SK-N-SH treated with all-trans-retinoic acid at 6 μM for 48 hours (cell line): ENCODE data around the gene MEOX1.

Experiments used
- ATAC-seq: fragments of 200-7000 bp; cut with Tn5 transposase; 3 replicates; pipeline ENCODE4 v1.9.1; 2020; ENCODE audit warnings: mild to moderate bottlenecking, moderate library complexity
- ARNTL ChIP-seq: fragments of 450-650 bp; formaldehyde crosslinking; IDR thresholded peaks from 2 replicates; pipeline ENCODE4 v1.5.0; 2020; ENCODE audit warnings: low read depth, mild to moderate bottlenecking, moderate library complexity, borderline replicate concordance
- CSDC2 ChIP-seq: fragments of 250-450 bp; sonication (Bioruptor Pico); IDR thresholded peaks from 2 replicates; pipeline ENCODE4 v1.5.0; 2020; ENCODE audit warnings: mild to moderate bottlenecking, moderate library complexity
- ESRRG ChIP-seq: fragments of 250-450 bp; sonication (Bioruptor Pico); IDR thresholded peaks from 2 replicates; pipeline ENCODE4 v1.6.1; 2021; ENCODE audit warnings: mild to moderate bottlenecking
- GLIS3 ChIP-seq: fragments of 250-450 bp; sonication (Bioruptor Pico); IDR thresholded peaks from 2 replicates; pipeline ENCODE4 v1.5.0; 2020; ENCODE audit warnings: mild to moderate bottlenecking, moderate library complexity
- ISL1 ChIP-seq: fragments of 250-450 bp; sonication (Bioruptor Pico); IDR thresholded peaks from 2 replicates; pipeline ENCODE4 v2.1.2; 2022; ENCODE audit warnings: mild to moderate bottlenecking, moderate library complexity
- OSR1 ChIP-seq: fragments of 250-450 bp; sonication (Bioruptor Pico); IDR thresholded peaks from 2 replicates; pipeline ENCODE4 v1.8.0; 2022; ENCODE audit warnings: moderate library complexity, mild to moderate bottlenecking, inconsistent platforms
- PPARA ChIP-seq: fragments of 250-450 bp; sonication (Bioruptor Pico); IDR thresholded peaks from 2 replicates; pipeline ENCODE4 v1.5.0; 2020; ENCODE audit warnings: mild to moderate bottlenecking, borderline replicate concordance
- RARB ChIP-seq: fragments of 250-450 bp; sonication (Bioruptor Pico); IDR thresholded peaks from 2 replicates; pipeline ENCODE4 v1.8.0; 2021; ENCODE audit warnings: mild to moderate bottlenecking, moderate library complexity
- SNAI2 ChIP-seq: fragments of 250-450 bp; sonication (Bioruptor Pico); IDR thresholded peaks from 2 replicates; pipeline ENCODE4 v1.5.0; 2020; ENCODE audit warnings: mild to moderate bottlenecking, moderate library complexity
- TOX ChIP-seq: fragments of 250-450 bp; sonication (Bioruptor Pico); IDR thresholded peaks from 2 replicates; pipeline ENCODE4 v1.8.0; 2021; ENCODE audit warnings: mild to moderate bottlenecking, moderate library complexity, borderline replicate concordance
- ZC3H10 ChIP-seq: fragments of 250-450 bp; sonication (Bioruptor Pico); IDR thresholded peaks from 2 replicates; pipeline ENCODE4 v1.5.1; 2021; ENCODE audit warnings: mild to moderate bottlenecking, moderate library complexity
- ZNF565 ChIP-seq: fragments of 450-650 bp; formaldehyde crosslinking; conservative IDR thresholded peaks from 2 replicates; pipeline ENCODE4 v1.5.0; 2020; ENCODE audit warnings: low read depth, mild to moderate bottlenecking, moderate library complexity
- ZNF8 ChIP-seq: fragments of 450-650 bp; formaldehyde crosslinking; IDR thresholded peaks from 2 replicates; pipeline ENCODE4 v1.5.0; 2020; ENCODE audit warnings: mild to moderate bottlenecking, moderate library complexity
- TF ChIP-seq, protein P1 (sequence below): fragments of 250-450 bp; sonication (Bioruptor Pico); IDR thresholded peaks from 2 replicates; pipeline ENCODE4 v1.5.0; 2020; ENCODE audit warnings: mild to moderate bottlenecking, moderate library complexity
- TF ChIP-seq, protein P2 (sequence below): fragments of 250-450 bp; sonication (Bioruptor Pico); IDR thresholded peaks from 2 replicates; pipeline ENCODE4 v1.5.1; 2020; ENCODE audit warnings: low read depth, mild to moderate bottlenecking, moderate library complexity
- TF ChIP-seq, protein P3 (sequence below): fragments of 250-450 bp; sonication (Bioruptor Pico); IDR thresholded peaks from 2 replicates; pipeline ENCODE4 v1.8.0; 2021; ENCODE audit warnings: low read depth, mild to moderate bottlenecking, moderate library complexity, borderline replicate concordance
- TF ChIP-seq, protein P4 (sequence below): fragments of 250-450 bp; sonication (Bioruptor Pico); IDR thresholded peaks from 2 replicates; pipeline ENCODE4 v1.8.0; 2020; ENCODE audit warnings: mild to moderate bottlenecking, moderate library complexity, borderline replicate concordance

MEOX1 gene

DNA sequence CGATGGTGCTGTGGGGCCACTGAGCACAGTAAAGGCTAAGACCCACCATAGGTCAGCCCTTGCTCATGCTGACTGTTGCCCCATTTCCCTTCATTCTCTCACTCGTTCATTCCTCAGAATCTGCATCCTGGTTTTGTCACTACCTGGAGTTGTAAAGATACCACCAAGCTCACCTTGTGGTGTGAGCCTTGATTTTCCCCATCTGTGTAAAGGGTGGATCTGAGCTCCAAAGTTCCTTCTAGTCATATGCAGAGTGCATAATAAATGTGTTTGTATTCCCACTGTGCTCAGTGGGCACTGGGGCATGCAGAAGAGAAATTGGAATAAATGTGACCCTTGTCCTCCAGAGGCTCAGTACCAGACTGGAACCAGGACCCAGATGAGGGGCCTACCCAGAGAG lies 35.2 kb upstream of the MEOX1 start (continued):
- TF ChIP-seq, protein P1, sequence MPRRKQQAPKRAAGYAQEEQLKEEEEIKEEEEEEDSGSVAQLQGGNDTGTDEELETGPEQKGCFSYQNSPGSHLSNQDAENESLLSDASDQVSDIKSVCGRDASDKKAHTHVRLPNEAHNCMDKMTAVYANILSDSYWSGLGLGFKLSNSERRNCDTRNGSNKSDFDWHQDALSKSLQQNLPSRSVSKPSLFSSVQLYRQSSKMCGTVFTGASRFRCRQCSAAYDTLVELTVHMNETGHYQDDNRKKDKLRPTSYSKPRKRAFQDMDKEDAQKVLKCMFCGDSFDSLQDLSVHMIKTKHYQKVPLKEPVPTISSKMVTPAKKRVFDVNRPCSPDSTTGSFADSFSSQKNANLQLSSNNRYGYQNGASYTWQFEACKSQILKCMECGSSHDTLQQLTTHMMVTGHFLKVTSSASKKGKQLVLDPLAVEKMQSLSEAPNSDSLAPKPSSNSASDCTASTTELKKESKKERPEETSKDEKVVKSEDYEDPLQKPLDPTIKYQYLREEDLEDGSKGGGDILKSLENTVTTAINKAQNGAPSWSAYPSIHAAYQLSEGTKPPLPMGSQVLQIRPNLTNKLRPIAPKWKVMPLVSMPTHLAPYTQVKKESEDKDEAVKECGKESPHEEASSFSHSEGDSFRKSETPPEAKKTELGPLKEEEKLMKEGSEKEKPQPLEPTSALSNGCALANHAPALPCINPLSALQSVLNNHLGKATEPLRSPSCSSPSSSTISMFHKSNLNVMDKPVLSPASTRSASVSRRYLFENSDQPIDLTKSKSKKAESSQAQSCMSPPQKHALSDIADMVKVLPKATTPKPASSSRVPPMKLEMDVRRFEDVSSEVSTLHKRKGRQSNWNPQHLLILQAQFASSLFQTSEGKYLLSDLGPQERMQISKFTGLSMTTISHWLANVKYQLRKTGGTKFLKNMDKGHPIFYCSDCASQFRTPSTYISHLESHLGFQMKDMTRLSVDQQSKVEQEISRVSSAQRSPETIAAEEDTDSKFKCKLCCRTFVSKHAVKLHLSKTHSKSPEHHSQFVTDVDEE (CRISPR knock-in tag), result no peak
- TF ChIP-seq GLIS3 (CRISPR knock-in tag) (no peak), ZC3H10 (CRISPR knock-in tag) (no peak)
- TF ChIP-seq, all 23 proteins: peak for 0

DNA sequence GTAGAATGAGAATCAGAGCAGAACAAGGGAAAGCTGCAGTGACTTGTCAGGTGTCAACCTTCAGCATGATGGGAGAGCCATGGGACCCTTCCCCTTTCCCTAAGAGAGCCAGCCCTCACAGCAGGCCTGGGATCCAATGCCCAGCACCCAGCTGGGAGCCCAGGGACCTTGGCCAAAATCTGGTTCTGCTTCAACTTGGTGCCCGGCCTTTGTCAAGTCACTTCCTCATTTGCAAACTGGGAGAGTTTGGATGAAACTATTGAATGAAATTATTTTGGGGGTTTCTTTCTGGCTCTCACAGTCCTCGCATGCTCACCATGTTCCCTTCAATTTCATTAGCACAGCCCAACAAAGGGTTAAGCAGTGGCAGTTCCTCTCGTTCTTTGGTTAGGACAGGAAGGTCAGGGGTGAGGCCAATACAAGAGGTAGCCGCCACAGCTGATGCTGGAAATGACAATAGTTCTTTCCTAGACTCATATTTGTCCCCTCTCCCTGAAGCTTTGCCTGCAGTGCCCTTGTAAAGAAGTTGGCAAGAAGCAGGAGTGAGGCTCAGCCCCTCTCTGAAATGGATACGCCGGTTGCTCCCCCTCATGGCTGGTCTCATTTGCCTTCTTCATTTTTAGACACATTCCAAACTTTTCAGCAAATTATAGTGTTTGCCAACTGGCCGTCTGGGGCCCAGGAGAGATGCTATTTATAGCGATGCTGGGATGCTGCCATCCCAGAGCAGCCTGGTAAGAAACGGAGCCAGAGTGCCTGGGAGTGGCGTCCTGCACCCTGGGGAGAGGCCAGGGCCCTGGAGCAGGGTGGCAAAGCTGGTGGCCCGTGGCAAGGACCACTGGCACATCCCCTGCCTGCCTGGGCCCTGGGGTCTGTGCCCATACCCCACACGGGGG lies 34.5 kb upstream of the MEOX1 start:
- ATAC-seq, result peak; percentile 71
- no peak for TF ChIP-seq SNAI2 (CRISPR knock-in tag)
- TF ChIP-seq ISL1 (CRISPR knock-in tag), result no peak
- no peak for TF ChIP-seq GLIS3 (CRISPR knock-in tag)
- no peak for TF ChIP-seq RARB (CRISPR knock-in tag)
- no peak for TF ChIP-seq OSR1
- TF ChIP-seq, all 23 proteins: peak for 0

DNA sequence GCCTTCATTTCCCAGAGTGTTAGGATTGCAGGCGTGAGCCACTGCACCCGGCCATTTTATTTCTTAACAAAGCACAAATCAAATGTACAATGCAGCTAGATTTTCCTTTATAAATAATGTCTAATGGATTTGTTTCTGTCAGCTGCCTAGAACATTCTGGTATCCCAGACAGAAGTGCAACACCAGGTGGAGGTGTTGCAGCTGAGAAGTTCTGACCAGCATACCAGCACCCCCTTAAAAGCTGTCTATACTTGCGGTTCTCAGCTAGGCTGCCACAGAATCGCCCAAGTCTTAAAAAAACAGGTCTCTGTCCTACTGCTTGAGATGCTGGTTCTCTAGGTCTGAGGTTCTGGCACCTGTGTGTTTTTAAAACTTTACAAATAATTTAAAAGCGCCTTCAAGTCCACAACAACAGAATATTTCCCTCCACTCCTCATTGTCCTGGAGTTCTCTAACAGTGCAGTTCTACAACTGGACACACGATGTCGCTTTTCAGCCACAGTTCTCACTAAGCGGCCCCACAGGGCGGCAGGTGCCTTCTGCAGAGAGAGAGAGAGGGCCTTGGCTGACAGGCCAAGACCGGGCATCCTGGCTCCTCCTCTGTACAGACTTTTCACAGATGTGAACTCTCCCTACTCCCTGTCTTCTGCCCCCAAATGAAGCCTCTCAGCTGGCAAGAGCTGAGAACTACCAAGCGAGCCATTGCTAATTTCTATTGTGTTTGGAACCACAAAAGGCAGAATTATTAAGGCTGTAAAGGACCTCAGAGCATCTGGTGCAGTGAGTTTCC lies 32.6 kb upstream of the MEOX1 start:
- no peak for TF ChIP-seq ESRRG (CRISPR knock-in tag)
- no peak for TF ChIP-seq TOX
- no peak for TF ChIP-seq RARB (CRISPR knock-in tag)
- TF ChIP-seq ARNTL (CRISPR knock-in tag), result no peak
- TF ChIP-seq ZNF8 (CRISPR knock-in tag), result no peak
- TF ChIP-seq SNAI2 (CRISPR knock-in tag), result no peak
- TF ChIP-seq PPARA (CRISPR knock-in tag), result no peak
- TF ChIP-seq, protein P2, sequence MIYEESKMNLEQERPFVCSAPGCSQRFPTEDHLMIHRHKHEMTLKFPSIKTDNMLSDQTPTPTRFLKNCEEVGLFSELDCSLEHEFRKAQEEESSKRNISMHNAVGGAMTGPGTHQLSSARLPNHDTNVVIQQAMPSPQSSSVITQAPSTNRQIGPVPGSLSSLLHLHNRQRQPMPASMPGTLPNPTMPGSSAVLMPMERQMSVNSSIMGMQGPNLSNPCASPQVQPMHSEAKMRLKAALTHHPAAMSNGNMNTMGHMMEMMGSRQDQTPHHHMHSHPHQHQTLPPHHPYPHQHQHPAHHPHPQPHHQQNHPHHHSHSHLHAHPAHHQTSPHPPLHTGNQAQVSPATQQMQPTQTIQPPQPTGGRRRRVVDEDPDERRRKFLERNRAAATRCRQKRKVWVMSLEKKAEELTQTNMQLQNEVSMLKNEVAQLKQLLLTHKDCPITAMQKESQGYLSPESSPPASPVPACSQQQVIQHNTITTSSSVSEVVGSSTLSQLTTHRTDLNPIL (CRISPR knock-in tag), result no peak
- TF ChIP-seq, protein P3, sequence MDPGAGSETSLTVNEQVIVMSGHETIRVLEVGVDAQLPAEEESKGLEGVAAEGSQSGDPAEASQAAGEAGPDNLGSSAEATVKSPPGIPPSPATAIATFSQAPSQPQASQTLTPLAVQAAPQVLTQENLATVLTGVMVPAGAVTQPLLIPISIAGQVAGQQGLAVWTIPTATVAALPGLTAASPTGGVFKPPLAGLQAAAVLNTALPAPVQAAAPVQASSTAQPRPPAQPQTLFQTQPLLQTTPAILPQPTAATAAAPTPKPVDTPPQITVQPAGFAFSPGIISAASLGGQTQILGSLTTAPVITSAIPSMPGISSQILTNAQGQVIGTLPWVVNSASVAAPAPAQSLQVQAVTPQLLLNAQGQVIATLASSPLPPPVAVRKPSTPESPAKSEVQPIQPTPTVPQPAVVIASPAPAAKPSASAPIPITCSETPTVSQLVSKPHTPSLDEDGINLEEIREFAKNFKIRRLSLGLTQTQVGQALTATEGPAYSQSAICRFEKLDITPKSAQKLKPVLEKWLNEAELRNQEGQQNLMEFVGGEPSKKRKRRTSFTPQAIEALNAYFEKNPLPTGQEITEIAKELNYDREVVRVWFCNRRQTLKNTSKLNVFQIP (CRISPR knock-in tag), result no peak
- TF ChIP-seq ZNF565 (CRISPR knock-in tag), result no peak
- TF ChIP-seq, protein P1 (CRISPR knock-in tag), result no peak
- TF ChIP-seq, protein P4, sequence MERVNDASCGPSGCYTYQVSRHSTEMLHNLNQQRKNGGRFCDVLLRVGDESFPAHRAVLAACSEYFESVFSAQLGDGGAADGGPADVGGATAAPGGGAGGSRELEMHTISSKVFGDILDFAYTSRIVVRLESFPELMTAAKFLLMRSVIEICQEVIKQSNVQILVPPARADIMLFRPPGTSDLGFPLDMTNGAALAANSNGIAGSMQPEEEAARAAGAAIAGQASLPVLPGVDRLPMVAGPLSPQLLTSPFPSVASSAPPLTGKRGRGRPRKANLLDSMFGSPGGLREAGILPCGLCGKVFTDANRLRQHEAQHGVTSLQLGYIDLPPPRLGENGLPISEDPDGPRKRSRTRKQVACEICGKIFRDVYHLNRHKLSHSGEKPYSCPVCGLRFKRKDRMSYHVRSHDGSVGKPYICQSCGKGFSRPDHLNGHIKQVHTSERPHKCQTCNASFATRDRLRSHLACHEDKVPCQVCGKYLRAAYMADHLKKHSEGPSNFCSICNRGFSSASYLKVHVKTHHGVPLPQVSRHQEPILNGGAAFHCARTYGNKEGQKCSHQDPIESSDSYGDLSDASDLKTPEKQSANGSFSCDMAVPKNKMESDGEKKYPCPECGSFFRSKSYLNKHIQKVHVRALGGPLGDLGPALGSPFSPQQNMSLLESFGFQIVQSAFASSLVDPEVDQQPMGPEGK (CRISPR knock-in tag), result no peak
- TF ChIP-seq CSDC2 (CRISPR knock-in tag), result no peak
- TF ChIP-seq ZC3H10 (CRISPR knock-in tag), result no peak
- peak; percentile 93 for ATAC-seq
